T-cell (primary cell): ENCODE measurements around the gene TTC39C. TPM values are rescaled to one million over a fixed set of nuclear protein-coding genes. Genes with fewer than 3 reads are reported as not detected.

Source experiments
- ATAC-seq, 4 experiments: fragments of 200-7000 bp in 3 of 4; fragments of 150-1000 bp in 1 of 4; cut with Tn5 transposase; replicated peaks in 1 of 4; 1 replicate in 3 of 4; 2 replicates in 1 of 4; pipeline ENCODE4 v1.10.0; 2021; ENCODE audit warnings: moderate library complexity in 3 of 4, mild to moderate bottlenecking in 2 of 4, moderate number of reproducible peaks in 1 of 4
- CTCF ChIA-PET, 2 donors: fragments of 300-600 bp; sonication (Branson Sonifier 250); formaldehyde crosslinking; loops; one replicate each; lab custom pipeline; 2022; ENCODE audit warnings: antibody characterized with exemption in 2 of 2; lab: Charles Lee
- POLR2A ChIA-PET, 2 donors: fragments of 300-600 bp; sonication (Branson Sonifier 250); formaldehyde crosslinking; loops; one replicate each; lab custom pipeline; 2022; ENCODE audit warnings: antibody characterized with exemption in 2 of 2; lab: Charles Lee
- DNase-seq, 35 experiments: peaks; one replicate each; pipeline versions ENCODE4 v3.0.0 to v3.0.0-alpha.2; 2013 to 2023
- H3K27ac ChIP-seq: one replicate; pipeline ENCODE4 v1.5.1; 2013; ENCODE audit warnings: low read length
- H3K27me3 ChIP-seq, 2 experiments: replicated peaks in 1 of 2; 1 replicate in 1 of 2; 2 replicates in 1 of 2; pipeline versions ENCODE4 v1.6.1 to v1.7.0; 2013; ENCODE audit warnings: low read length in 1 of 2, mixed read lengths in 1 of 2; ENCODE audit not compliant: control insufficient read depth in 2 of 2, insufficient read depth in 2 of 2; ENCODE audit errors: extremely low read depth in 1 of 2
- H3K36me3 ChIP-seq, 2 donors: 1 replicate in 1 of 2; 2 replicates in 1 of 2; pipeline versions ENCODE4 v1.6.1 to v1.7.0; 2013; ENCODE audit warnings: low read length in 1 of 2; ENCODE audit not compliant: control insufficient read depth in 2 of 2, insufficient read depth in 1 of 2; ENCODE audit errors: extremely low read depth in 1 of 2
- H3K4me1 ChIP-seq, 2 experiments: 1 replicate in 1 of 2; 2 replicates in 1 of 2; pipeline versions ENCODE4 v1.6.1 to v1.7.0; 2013; ENCODE audit warnings: low read length in 2 of 2, mixed read lengths in 1 of 2; ENCODE audit not compliant: insufficient read depth in 2 of 2, control insufficient read depth in 1 of 2; ENCODE audit errors: extremely low read depth in 1 of 2
- H3K4me3 ChIP-seq, 2 donors: 1 replicate in 1 of 2; 2 replicates in 1 of 2; pipeline versions ENCODE4 v1.5.1 to v1.7.0; 2013; ENCODE audit warnings: mild to moderate bottlenecking in 2 of 2, low read length in 1 of 2, moderate library complexity in 1 of 2; ENCODE audit not compliant: control insufficient read depth in 1 of 2; ENCODE audit errors: extremely low read depth in 1 of 2
- H3K9me3 ChIP-seq: 2 replicates; pipeline ENCODE4 v1.7.0; 2013
- H3K27ac Mint-ChIP-seq, 2 donors: one replicate each; pipeline ENCODE4 v1.8.0; 2020 to 2021; ENCODE audit warnings: mild to moderate bottlenecking in 2 of 2, mixed read lengths in 2 of 2
- H3K27me3 Mint-ChIP-seq, 2 donors: one replicate each; pipeline ENCODE4 v1.8.0; 2021 to 2022; ENCODE audit warnings: mixed read lengths in 2 of 2
- H3K36me3 Mint-ChIP-seq: one replicate; pipeline ENCODE4 v1.8.0; 2021; ENCODE audit warnings: mixed read lengths
- H3K4me1 Mint-ChIP-seq, 3 donors: one replicate each; pipeline ENCODE4 v1.8.0; 2020 to 2022; ENCODE audit warnings: mixed read lengths in 3 of 3, mild to moderate bottlenecking in 1 of 3
- H3K4me3 Mint-ChIP-seq, 3 donors: one replicate each; pipeline ENCODE4 v1.8.0; 2020 to 2022; ENCODE audit warnings: mild to moderate bottlenecking in 3 of 3, mixed read lengths in 3 of 3, moderate library complexity in 3 of 3
- H3K9me3 Mint-ChIP-seq, 3 donors: one replicate each; pipeline ENCODE4 v1.8.0; 2020 to 2022; ENCODE audit warnings: mixed read lengths in 3 of 3
- WGBS: methylation state at CpG from one replicate; pipeline ENCODE4 v1.1.5; 2013; ENCODE audit warnings: missing lambda C conversion rate; ENCODE audit not compliant: insufficient coverage; 5-methylcytosine and 5-hydroxymethylcytosine counted together
- total RNA-seq, 35 experiments: library from RNA in 6 of 35; stranded (reverse) in 6 of 35; fragments of 120-200 nt in 1 of 35; gene quantifications; one replicate each; pipeline versions ENCODE4 v1.2.1 to v1.2.4 and lab custom pipeline; 2013 to 2026

The TTC39C gene
- total RNA-seq, 5 donors from 2014 or later (not counting 1 experiment from before 2014, with no cell fraction given) = 123 to 151 (median 136) TPM

GRCh38 chr18:24035316-24035715 is 20.8 kb downstream of the TTC39C start:
- POLR2A ChIA-PET = interaction anchor here in 1 of 2 donors (0.6 kb wide), 1 partner anchor 8 kb away, joined by 4 read pairs; no protein-coding TSS in a partner anchor
- H3K4me3 ChIP-seq = no peak overlapping the region

GRCh38 chr18:24039671-24040070 is 25.1 kb downstream of the TTC39C start:
- no peaks in the 10 kb centered on the region for H3K27me3 Mint-ChIP-seq
- no peaks in the 10 kb centered on the region for H3K9me3 Mint-ChIP-seq
- Histone ChIP-seq H3K4me3 (no peak overlapping the region), H3K4me1 (peaks cover 0 to 45% of the 10 kb centered on the region in 2 experiments), H3K36me3 (peaks cover 0 to 9% of the 10 kb centered on the region in 2 donors), H3K27me3 (no peaks in the 10 kb centered on the region), H3K27ac (no peak overlapping the region), H3K9me3 (no peaks in the 10 kb centered on the region)
- H3K4me1 Mint-ChIP-seq = peaks cover 95 to 97% (median 97%) of the 10 kb centered on the region in 3 donors
- peak overlapping the region; percentile 7 to 48 for H3K27ac Mint-ChIP-seq
- peaks cover 38% of the 10 kb centered on the region for H3K36me3 Mint-ChIP-seq
- CTCF ChIA-PET = no interaction called here
- no peak for DNase-seq
- peak overlapping the region; percentile 1 to 45 (median 44) for H3K4me3 Mint-ChIP-seq
- POLR2A ChIA-PET = no interaction called here
- 73% methylated on average over 1 of the region's 3 CpGs for WGBS
- no peak for ATAC-seq

More at GRCh38 chr18:24035316-24035715, 20.8 kb downstream of the TTC39C start:
- H3K36me3 ChIP-seq = peaks cover 0 to 12% of the 10 kb centered on the region in 2 donors
- DNase-seq (no peak), ATAC-seq (no peak)
- H3K4me1 ChIP-seq = peaks cover 8 to 51% of the 10 kb centered on the region in 2 experiments
- Mint-ChIP-seq H3K27me3 (no peaks in the 10 kb centered on the region), H3K9me3 (no peaks in the 10 kb centered on the region), H3K27ac (no peak overlapping the region), H3K4me3 (peak overlapping the region in 1 of 3 donors; percentile 39), H3K36me3 (peaks cover 46% of the 10 kb centered on the region), H3K4me1 (peaks cover 89 to 95% (median 90%) of the 10 kb centered on the region in 3 donors)
- CTCF ChIA-PET = interaction anchor here (0.7 to 1.1 kb wide), 3 partner anchors 18 to 82 kb away, joined by 3 read pairs; no protein-coding TSS in a partner anchor
- WGBS = no CpG with 5 or more reads among the region's 4 CpGs
- no peaks in the 10 kb centered on the region for H3K9me3 ChIP-seq
- H3K27me3 ChIP-seq = no peaks in the 10 kb centered on the region
- H3K27ac ChIP-seq = no peak overlapping the region

DNA sequence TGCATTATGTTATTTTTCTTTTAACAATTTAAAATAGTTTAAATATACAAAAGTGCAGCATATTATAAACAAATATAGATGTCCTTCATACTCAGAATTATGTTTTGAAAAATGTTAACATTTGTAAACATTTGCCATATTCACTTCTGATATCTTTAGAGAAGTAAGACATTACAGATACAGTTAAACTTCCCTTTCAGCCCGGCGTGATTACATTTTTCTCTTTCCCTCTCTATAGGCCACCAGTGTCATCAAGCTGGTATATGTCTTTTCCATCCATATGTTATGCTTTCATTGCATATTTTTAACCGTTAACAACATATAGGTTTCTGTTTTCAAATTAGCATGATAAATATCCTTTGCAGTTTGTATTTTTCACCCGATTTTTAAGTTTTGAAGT is 27.1 kb downstream of the TTC39C start:
- POLR2A ChIA-PET = no interaction called here
- Mint-ChIP-seq H3K27me3 (no peaks in the 10 kb centered on the region), H3K27ac (peak overlapping the region in 1 of 2 donors; percentile 5), H3K4me3 (no peak overlapping the region), H3K36me3 (peaks cover 32% of the 10 kb centered on the region), H3K9me3 (no peaks in the 10 kb centered on the region), H3K4me1 (peaks cover 81 to 87% (median 84%) of the 10 kb centered on the region in 3 donors)
- DNase-seq = no peak
- Histone ChIP-seq H3K4me1 (peaks cover 0 to 42% of the 10 kb centered on the region in 2 experiments), H3K27me3 (no peaks in the 10 kb centered on the region), H3K4me3 (no peak overlapping the region), H3K9me3 (no peaks in the 10 kb centered on the region), H3K27ac (no peak overlapping the region), H3K36me3 (peaks cover 0 to 9% of the 10 kb centered on the region in 2 donors)
- no peak for ATAC-seq
- CTCF ChIA-PET = interaction anchor here in 1 of 2 donors (0.6 kb wide), 1 partner anchor 417 kb away, joined by 7 read pairs; no protein-coding TSS in a partner anchor
- 100% methylated on average over 2 of the region's 4 CpGs for WGBS

DNA sequence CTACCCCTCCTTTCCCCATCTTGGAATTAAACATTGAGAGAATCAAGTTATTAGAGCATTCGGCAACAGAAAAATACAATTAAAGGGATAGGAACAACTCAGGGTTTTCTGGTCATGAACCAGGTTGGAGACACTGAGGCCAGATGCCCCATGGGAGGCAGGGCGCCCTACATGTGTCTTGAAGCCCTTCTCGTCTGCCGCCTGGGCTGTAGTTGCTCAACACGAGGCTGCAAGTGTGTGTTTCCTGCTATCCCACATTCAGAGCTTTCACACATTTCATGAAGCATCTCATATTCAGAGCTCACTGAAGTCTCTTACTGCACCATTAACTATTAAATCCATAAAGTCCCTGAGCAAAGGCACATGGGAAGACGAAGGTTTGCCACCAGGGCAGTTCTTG is 28.8 kb downstream of the TTC39C start:
- Histone ChIP-seq H3K4me1 (peaks cover 8 to 36% of the 10 kb centered on the region in 2 experiments), H3K36me3 (peaks cover 0 to 8% of the 10 kb centered on the region in 2 donors), H3K27ac (no peak overlapping the region), H3K9me3 (no peaks in the 10 kb centered on the region), H3K27me3 (no peaks in the 10 kb centered on the region), H3K4me3 (no peak overlapping the region)
- peak overlapping the region in 1 of 2 donors; percentile 33 for H3K27ac Mint-ChIP-seq
- H3K4me3 Mint-ChIP-seq = peak overlapping the region in 1 of 3 donors; percentile 13
- no peak for ATAC-seq
- no peaks in the 10 kb centered on the region for H3K9me3 Mint-ChIP-seq
- DNase-seq = no peak
- ChIA-PET CTCF (interaction anchor here in 1 of 2 donors (0.7 to 1.0 kb wide), 3 partner anchors 12 to 61 kb away, joined by 3 to 6 read pairs (median 5); no protein-coding TSS in a partner anchor), POLR2A (interaction anchor here in 1 of 2 donors (0.5 to 0.6 kb wide), 3 partner anchors 18 to 95 kb away, joined by 4 to 5 read pairs (median 4); partner anchors contain the start of gene CABYR)
- peaks cover 24% of the 10 kb centered on the region for H3K36me3 Mint-ChIP-seq
- WGBS = 73% methylated on average over 5 of the region's 6 CpGs
- peaks cover 79 to 82% (median 80%) of the 10 kb centered on the region in 3 donors for H3K4me1 Mint-ChIP-seq
- no peaks in the 10 kb centered on the region for H3K27me3 Mint-ChIP-seq

- Histone ChIP-seq H3K4me1 (peaks cover 23 to 42% of the 10 kb centered on the region in 2 experiments), H3K4me3 (no peak overlapping the region), H3K9me3 (no peaks in the 10 kb centered on the region), H3K27me3 (no peaks in the 10 kb centered on the region), H3K27ac (no peak overlapping the region), H3K36me3 (peaks cover 0 to 2% of the 10 kb centered on the region in 2 donors)
- no CpG with 5 or more reads among the region's 1 CpG for WGBS
- H3K27ac Mint-ChIP-seq = peak overlapping the region in 1 of 2 donors; percentile 78
- H3K4me1 Mint-ChIP-seq = peaks cover 76 to 80% (median 79%) of the 10 kb centered on the region in 3 donors
- H3K9me3 Mint-ChIP-seq = no peaks in the 10 kb centered on the region
- peak overlapping the region in 1 of 3 donors; percentile 44 for H3K4me3 Mint-ChIP-seq
- no peaks in the 10 kb centered on the region for H3K27me3 Mint-ChIP-seq
- H3K36me3 Mint-ChIP-seq = peaks cover 16% of the 10 kb centered on the region
- DNase-seq = no peak
- CTCF ChIA-PET = no interaction called here
- POLR2A ChIA-PET = no interaction called here
- ATAC-seq = no peak
Measured at GRCh38 chr18:24048261-24048660, 33.7 kb downstream of the TTC39C start.

- peak overlapping the region in 1 of 3 donors; percentile 26 for H3K4me3 Mint-ChIP-seq
- POLR2A ChIA-PET = no interaction called here
- no CpG with 5 or more reads among the region's 3 CpGs for WGBS
- H3K27ac ChIP-seq = no peak overlapping the region
- ATAC-seq = no peak
- no peaks in the 10 kb centered on the region for H3K27me3 Mint-ChIP-seq
- H3K9me3 Mint-ChIP-seq = no peaks in the 10 kb centered on the region
- peaks cover 30 to 38% of the 10 kb centered on the region in 2 experiments for H3K4me1 ChIP-seq
- CTCF ChIA-PET = no interaction called here
- peak overlapping the region; percentile 64 to 65 for H3K27ac Mint-ChIP-seq
- DNase-seq = no peak
- H3K4me1 Mint-ChIP-seq = peaks cover 76 to 80% (median 79%) of the 10 kb centered on the region in 3 donors
- no peaks in the 10 kb centered on the region for H3K36me3 ChIP-seq
- H3K36me3 Mint-ChIP-seq = peaks cover 13% of the 10 kb centered on the region
- no peaks in the 10 kb centered on the region for H3K9me3 ChIP-seq
- no peak overlapping the region for H3K4me3 ChIP-seq
- no peaks in the 10 kb centered on the region for H3K27me3 ChIP-seq
Measured at GRCh38 chr18:24049142-24049541, 34.6 kb downstream of the TTC39C start.
